ENCODE results near the gene SRSF8. TPM values are rescaled to one million over a fixed set of nuclear protein-coding genes. Genes with fewer than 3 reads are reported as not detected.
A peak's percentile ranks its signal among the peaks of the same experiment; 100 is the strongest.

SRSF8 gene
- total RNA-seq, 3 donors from 2014 or later (not counting 1 experiment from before 2014, with no cell fraction given) = 40.0 to 51.8 (median 43.0) TPM

- ATAC-seq = peak; percentile 53 to 72 (median 62)
- Mint-ChIP-seq H3K27me3 (ENCODE audit: low read depth in 2 of 2) (peaks cover 0 to 2% of the 10 kb centered on the region in 2 donors), H3K4me3 (peak overlapping the region; percentile 95), H3K36me3 (no peaks in the 10 kb centered on the region), H3K4me1 (peaks cover 40 to 44% of the 10 kb centered on the region in 2 donors), H3K9me3 (no peaks in the 10 kb centered on the region), H3K27ac (peak overlapping the region; percentile 94 to 97)
- Histone ChIP-seq H3K9me3 (ENCODE audit: control insufficient read depth, insufficient read depth, low read length) (no peaks in the 10 kb centered on the region), H3K27ac (ENCODE audit: low read length) (peak overlapping the region; percentile 86), H3K36me3 (ENCODE audit: control insufficient read depth, insufficient read depth, low read length) (no peaks in the 10 kb centered on the region), H3K4me3 (ENCODE audit: low read length) (peak overlapping the region; percentile 83), H3K27me3 (ENCODE audit: control insufficient read depth, insufficient read depth, low read length) (no peaks in the 10 kb centered on the region), H3K4me1 (ENCODE audit: control insufficient read depth, insufficient read depth, low read length) (peaks cover 21% of the 10 kb centered on the region)
- TF ChIP-seq CTCF (IDR thresholded peaks at IDR 0.05) = no peak
- 1% methylated on average over 27 of the region's 27 CpGs for WGBS (ENCODE audit: insufficient coverage)
- intact Hi-C loops (cut with micrococcal nuclease) = loop anchor here (1.0 kb wide), 3 partner anchors 20 to 142 kb away; partner anchors contain the start of gene SESN3
- DNase-seq = peak in 1 of 2 donors; percentile 66
Observed at GRCh38 chr11:95088946-95089619, 22.4 kb downstream of the SRSF8 start.

GRCh38 chr11:95089620-95090542, 23.2 kb downstream of the SRSF8 start, which contains the start of gene ENDOD1:
Gene ENDOD1 (plus strand): TSS chr11:95089846. CDS start chr11:95089928, 82 bp downstream.
- Mint-ChIP-seq H3K4me1 (peaks cover 40 to 44% of the 10 kb centered on the region in 2 donors), H3K27me3 (ENCODE audit: low read depth in 2 of 2) (peaks cover 0 to 1% of the 10 kb centered on the region in 2 donors), H3K36me3 (no peaks in the 10 kb centered on the region), H3K4me3 (peak within 1 kb of the TSS; percentile 95), H3K9me3 (no peaks in the 10 kb centered on the region), H3K27ac (peak within 1 kb of the TSS; percentile 94 to 97)
- intact Hi-C loops (cut with micrococcal nuclease) = loop anchor here (1.0 kb wide), 3 partner anchors 21 to 141 kb away; partner anchors contain the start of gene SESN3
- ATAC-seq = peak; percentile 93 to 98 (median 93)
- no peak for TF ChIP-seq CTCF (IDR thresholded peaks at IDR 0.05)
- DNase-seq = peak; percentile 78 to 92
- under 1% methylated on average over 106 of the region's 106 CpGs for WGBS (ENCODE audit: insufficient coverage)
- Histone ChIP-seq H3K9me3 (ENCODE audit: control insufficient read depth, insufficient read depth, low read length) (no peaks in the 10 kb centered on the region), H3K4me3 (ENCODE audit: low read length) (peak within 1 kb of the TSS; percentile 83), H3K36me3 (ENCODE audit: control insufficient read depth, insufficient read depth, low read length) (no peaks in the 10 kb centered on the region), H3K4me1 (ENCODE audit: control insufficient read depth, insufficient read depth, low read length) (peaks cover 21% of the 10 kb centered on the region), H3K27ac (ENCODE audit: low read length) (peak within 1 kb of the TSS; percentile 86), H3K27me3 (ENCODE audit: control insufficient read depth, insufficient read depth, low read length) (no peaks in the 10 kb centered on the region)

- H3K4me3 Mint-ChIP-seq = peak overlapping the region; percentile 33
- peaks cover 48 to 50% of the 10 kb centered on the region in 2 donors for H3K4me1 Mint-ChIP-seq
- H3K36me3 Mint-ChIP-seq = no peaks in the 10 kb centered on the region
- H3K27me3 Mint-ChIP-seq (ENCODE audit: low read depth in 2 of 2) = no peaks in the 10 kb centered on the region
- Histone ChIP-seq H3K36me3 (ENCODE audit: control insufficient read depth, insufficient read depth, low read length) (no peaks in the 10 kb centered on the region), H3K27me3 (ENCODE audit: control insufficient read depth, insufficient read depth, low read length) (no peaks in the 10 kb centered on the region), H3K4me3 (ENCODE audit: low read length) (no peak overlapping the region), H3K4me1 (ENCODE audit: control insufficient read depth, insufficient read depth, low read length) (peaks cover 21% of the 10 kb centered on the region), H3K9me3 (ENCODE audit: control insufficient read depth, insufficient read depth, low read length) (no peaks in the 10 kb centered on the region), H3K27ac (ENCODE audit: low read length) (no peak overlapping the region)
- no peak overlapping the region for H3K27ac Mint-ChIP-seq
- DNase-seq (no peak), ATAC-seq (no peak)
- H3K9me3 Mint-ChIP-seq = no peaks in the 10 kb centered on the region
- no peak for TF ChIP-seq CTCF (IDR thresholded peaks at IDR 0.05)
- intact Hi-C loops (cut with micrococcal nuclease) = no loop called here
Observed at GRCh38 chr11:95091663-95092180, 25.0 kb downstream of the SRSF8 start.

Data from natural killer cell (primary cell).